Measurements from ENCODE around the gene FAM228A.
"Not testable (repeated sequence)": the region's sequence is repeated elsewhere in the genome, so short reads cannot be mapped to it uniquely, and the experiment has no call there.

The FAM228A gene

DNA sequence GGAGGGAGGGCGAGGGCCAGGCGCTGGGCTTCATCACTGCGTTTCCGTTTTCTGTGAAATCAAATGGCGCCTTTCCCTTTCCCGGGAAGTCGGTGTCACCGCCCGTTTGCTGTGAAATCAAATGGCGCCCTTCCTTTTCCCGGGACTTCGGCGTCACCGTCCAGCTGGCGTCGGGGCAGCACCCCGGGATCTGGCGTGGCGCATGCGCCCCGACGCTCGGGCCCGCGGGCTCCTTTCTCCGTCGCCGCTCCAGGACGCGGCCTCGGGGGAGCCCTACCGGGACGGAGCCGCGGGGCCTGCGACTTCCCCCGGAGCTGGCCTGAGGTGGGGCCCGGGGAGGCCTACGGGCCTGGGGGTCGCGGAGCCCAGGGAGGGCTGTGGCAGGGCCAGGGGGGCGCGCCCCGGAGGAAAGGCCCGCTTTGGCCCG, at the start of gene FAM228A:
Gene FAM228A (plus strand): TSS at position 203 of the 427 bp plus-strand sequence. CDS start 428 bp downstream, outside the sequence.
- no peak for DNase-seq

DNA sequence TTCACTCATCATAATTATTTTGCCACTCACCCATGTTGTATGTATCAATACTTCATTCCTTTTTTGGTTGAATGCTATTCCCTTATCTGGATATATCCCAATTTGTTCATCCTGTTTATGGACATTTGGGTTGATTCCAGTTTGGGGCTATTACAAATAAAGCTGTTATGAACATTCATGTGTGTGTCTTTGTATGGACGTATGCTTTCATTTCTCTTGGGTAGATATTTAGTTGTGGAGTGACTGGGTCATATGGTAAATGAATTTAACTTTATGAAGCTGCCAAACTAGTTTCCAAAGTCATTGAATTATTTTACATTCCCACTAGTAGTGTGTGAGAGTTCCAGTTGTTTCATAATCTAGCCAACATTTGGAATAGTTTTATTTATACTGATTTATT, 48.9 kb upstream of the FAM228A start:
- no peak for DNase-seq

DNA sequence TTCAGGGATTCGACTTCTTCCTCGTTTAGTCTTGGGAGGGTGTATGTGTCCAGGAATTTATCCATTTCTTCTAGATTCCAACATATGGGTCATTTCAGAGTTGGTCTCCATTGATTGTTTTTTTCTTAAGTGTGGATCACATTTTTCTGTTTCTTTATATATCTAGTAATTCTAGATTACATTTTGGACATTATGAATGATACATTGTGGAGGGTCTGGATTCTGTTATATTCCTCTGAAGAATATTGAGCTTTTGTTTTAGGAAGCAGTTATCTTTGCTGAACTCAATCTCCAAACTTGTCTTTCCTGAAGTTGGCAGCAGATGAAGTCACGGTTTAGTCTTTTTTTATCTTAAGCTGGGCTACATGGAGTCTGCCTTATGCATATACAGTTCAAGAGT, 42.3 kb upstream of the FAM228A start:
- no peak for DNase-seq

DNA sequence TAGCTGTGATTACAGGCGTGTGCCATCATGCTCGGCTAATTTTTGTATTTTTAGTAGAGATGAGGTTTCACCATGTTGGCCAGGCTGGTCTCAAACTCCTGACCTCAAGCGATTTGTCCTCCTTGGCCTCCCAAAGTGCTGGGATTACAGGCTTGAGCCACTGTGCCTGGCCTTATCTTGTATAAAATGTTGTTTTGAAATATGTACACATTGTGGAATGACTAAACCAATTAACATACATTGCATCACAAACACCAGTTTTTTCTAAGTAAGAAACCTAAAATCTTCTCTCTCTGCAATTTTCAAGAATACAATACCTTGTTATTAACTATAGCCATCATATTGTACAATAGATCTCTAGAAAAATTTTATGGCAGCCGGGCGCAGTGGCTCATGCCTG, 34.5 kb upstream of the FAM228A start:
- not testable (repeated sequence) for DNase-seq

DNA sequence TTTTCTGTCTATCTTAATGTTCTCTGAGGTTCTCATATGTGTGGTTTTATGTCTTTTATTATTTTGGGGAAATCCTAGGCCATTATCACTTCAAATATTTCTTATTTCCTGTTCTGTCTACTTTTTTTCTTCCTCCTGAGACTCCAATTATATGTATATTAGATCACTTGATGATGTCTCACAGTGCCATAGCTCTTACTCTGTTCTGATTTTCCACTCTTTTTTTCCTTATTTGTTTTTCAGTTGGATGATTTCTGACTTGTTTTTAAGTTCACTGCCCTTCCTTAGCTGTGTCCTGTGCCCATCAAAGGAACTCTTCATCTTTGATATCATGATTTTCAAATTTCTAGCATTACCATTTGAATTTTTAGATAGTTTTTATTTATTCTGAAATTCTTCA, 27.5 kb upstream of the FAM228A start:
- no peak for DNase-seq

DNA sequence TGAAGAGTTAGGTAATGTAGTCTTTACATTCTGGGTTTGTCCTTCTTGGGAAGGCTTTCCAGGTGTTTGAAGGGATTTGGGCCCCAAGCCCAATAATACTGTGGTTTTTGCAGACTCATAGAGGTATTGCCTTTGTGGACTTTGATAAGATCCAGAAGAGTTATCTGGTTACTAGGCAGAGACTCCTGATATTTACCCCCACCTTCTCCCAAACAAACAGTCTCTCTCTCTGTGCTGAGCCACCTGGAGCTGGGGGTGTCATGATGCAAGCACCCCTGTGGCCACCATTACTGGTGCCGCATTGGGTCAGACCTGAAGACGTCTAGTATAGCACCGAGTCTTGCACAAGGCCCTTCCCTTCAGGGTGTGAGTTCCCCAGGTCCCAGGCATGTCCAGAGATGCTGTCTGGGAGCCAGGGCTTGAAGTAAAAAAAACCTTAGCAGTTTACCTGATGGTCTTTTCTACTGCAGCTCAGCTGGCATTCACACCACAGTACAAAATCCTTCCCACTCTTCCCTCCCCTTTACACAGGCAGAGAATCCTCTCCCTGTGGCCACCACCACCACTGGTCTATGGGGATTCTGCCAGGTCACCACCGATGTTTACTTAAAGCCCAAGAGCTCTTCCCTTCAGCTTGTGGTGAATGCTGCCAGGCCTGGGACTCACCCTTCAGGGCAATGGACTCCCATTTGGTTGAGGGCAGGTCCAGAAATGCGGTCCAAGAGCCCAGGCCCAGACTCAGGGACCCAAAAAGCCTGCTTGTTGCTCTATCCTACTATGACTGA, 22.2 kb upstream of the FAM228A start:
- no peak for DNase-seq

DNA sequence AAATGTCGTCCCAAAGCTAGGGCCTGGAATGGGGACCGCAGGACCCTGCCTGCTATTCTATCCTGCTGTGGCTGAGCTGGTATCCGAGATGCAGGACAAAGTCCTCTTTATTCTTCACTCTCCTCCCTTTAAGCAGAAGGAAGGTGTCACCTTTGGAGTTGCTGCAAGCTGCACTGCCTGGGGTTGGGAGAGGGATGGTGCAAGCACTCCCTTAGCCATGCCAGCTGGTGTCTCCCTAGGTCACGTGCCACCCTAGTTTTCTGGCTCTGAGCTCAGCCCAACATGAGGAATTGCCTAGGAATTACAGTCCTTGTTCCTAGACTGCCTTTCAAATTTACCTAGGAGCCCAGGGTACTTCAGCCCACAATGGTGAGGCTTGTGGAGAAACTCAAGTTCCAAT, 21.4 kb upstream of the FAM228A start:
- DNase-seq = no peak

DNA sequence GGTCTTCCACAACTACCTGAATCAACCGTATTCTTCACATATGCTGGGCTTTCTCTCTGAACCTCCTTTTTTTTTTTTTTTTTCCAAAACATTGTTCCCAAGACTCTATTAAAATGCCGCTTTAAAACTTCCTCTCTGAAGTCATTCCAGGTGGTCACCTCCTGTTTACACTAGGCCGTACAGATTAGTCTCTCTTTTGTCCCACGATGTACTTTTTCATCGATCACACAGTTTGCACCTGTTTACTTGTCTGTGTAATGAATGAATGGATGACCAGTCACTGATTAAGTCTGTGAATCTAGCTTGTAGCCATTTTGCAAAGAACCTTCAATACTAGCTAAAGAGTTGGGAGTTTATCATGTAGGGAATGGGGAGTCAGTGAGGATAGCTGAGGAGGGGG, 16.7 kb upstream of the FAM228A start:
- no peak for DNase-seq

DNA sequence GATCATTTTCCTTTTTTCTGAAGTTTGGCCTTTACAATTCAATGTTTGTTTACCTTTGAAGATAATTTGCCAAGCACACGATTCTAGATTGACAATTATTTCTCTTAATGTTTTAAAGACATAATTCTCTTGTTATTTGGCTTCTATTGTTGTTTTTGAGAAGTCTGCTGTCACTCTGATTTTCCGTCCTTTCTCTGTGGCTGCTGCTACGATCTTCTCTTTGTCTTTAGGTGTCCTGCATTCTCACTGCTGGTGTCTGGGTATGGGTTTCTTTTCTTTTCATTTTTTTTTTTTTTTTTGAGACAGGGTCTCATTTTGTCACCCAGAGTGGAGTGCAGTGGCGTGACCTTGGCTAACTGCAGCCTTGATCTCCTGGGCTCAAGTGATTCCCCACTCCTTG, 15.1 kb upstream of the FAM228A start:
- DNase-seq = no peak

DNA sequence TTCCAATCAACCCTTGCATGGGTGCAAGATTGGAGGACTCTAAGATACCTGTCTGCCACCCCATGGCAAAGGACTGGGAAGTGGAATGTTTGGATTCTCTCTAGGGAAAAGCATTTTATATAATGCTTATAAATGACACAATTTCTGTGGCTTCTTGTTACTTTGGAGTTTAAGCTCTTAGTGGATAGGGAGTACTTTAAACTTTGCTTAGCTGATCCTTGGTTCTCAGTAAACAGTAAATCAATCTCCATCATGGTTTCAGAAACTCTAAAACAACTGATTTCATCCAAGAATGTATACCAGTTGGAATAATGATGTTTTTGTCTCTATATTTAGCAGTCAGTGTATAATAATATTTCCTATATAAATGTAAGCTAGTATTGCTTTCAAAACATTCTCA, 14.1 kb upstream of the FAM228A start:
- no peak for DNase-seq

DNA sequence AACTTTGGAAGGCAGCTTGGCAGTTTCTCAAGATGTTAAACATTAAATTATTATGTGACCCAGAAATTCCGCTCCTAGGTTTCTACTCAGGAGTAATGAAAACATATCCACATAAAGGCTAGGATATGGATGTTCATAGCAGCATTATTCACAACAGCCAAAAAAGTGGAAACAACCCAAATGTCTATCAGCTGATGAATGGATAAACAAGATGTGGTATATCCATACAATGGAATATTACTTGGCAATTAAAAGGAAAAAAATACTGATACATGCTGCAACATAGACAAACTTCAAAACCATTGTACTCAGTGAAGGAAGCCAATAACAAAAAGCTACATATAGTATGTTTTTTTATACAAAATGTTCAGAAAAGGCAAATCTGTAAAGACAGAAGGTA, 12.4 kb upstream of the FAM228A start:
- no peak for DNase-seq

DNA sequence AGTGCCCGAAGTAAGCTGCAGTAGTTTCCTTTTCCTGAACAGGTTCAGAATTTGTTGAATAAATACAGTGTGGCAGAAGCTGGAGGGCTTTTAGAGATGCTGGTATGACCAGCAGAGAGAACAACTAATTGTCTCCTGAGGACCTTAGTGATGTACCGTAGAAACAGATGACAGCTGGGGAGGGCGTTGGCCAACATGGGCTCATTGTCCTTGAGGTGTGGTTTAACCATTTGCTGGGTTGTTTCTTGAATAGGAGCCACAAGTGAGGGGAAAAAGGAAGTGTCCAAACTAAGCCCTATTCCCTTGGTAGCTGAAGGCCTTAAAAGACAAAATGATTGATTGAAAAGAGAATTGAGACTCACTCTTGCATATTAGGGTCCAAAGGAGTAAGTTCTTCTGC, 11.7 kb upstream of the FAM228A start:
- no peak for DNase-seq

DNA sequence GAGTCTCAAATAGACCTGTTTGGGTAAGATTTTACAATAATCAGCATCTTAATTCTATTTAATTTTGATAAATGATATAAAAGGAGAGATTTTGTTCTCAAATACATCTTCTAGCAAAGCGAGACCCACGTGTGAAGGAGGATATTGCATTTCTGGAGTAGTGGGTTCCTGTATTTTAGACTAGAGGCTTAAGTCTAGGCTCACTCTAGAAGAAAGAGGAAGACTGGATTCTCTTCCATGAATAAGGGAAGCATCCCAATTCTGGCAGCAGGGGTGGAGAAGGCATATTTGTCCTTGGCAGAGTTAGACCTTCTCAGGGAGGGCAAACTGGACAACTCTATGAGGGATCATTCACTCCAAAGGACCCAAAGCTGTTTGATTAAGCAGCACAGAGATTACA, 11.3 kb upstream of the FAM228A start:
- no peak for DNase-seq

DNA sequence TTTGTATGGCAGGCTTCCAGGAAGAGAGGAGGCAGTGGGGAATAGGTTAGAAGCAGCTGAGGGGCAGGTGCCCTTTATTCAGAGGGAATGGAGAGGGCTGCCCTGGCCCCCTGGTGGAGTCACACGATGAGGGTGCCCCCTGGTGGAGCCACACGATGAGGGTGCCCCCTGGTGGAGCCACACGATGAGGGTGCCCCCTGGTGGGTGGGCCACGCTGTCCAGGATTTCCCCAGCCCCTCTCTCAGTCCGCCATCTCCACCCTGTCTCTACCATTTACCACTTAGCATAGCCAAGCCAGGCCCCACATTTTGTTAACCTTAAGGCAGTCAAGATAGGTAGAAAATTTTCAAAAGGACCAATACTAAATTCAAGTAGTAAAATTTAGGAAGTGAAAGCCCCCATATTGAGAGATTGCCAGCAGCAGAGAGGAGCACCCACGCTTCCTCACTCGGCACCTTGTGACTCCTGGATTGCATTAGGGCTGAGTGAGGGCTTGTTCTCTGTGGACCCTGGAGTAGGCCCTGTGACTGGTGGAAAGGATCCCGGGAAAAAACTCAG, 10.4 kb upstream of the FAM228A start:
- DNase-seq = no peak

DNA sequence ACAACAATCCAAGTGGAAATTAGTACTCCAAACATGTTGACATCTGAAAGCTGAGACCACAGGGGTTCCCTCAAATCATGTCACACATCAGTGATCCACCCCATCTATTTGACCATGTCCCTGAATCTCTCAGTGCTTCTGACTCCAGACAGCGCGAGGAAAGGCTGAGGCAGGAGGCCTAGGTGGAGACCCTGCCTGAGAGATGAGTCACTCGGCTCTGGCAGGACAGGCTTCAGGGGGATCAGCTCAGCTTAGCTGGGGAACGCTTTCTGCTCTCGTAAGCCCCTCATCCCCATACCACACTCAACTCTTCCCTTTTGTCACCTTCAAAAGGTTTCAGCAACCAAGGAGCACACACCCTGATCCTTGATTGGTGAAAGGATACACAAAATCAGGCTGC, 5.8 kb upstream of the FAM228A start:
- DNase-seq = no peak

DNA sequence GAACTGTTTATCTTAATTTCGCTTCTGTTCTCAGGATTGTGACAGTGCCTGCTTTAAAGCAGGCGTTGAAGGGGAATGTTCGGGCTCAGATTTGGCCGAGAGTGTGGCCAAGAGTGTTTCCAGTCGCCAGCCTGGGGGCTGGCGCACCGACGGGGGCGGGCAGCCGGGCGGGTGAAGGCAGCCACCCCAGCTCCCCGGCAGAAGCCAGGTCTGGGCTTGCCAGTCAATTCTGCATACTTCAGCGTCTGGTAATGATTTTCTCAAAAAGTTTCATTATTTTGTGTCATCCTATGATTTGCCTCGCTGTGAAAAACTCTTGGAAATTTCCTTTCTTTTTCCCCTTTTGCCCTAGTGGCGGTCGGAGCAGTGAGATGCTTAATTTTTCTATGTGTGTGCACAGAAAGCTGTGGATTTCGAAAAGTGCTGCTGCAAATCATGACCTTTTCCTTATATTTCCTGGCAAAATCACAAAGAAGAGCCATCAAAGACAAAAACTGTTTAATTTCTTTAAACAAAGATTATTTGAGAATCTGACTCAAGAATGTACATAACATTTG, 856 bp downstream of the FAM228A start:
- DNase-seq = no peak

DNA sequence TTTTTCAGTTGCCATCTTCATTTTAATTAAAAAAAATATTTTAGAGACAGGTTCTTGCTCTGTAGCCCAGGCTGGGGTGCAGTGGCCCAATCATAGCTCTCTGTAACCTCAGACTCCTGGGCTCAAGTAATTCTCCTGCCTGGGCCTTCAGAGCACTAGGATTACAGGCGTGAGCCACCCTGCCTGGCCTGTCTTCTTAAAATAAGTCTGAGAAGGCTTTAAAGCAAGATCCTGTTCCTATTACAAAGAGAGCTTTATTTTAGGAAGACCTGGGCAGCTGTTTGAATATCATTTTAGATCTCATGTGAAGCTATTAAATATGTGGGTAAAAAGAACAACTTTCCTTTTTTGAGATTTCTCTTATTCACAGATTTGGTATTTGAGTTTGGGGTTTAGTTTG, 1.5 kb downstream of the FAM228A start:
- no peak for DNase-seq

DNA sequence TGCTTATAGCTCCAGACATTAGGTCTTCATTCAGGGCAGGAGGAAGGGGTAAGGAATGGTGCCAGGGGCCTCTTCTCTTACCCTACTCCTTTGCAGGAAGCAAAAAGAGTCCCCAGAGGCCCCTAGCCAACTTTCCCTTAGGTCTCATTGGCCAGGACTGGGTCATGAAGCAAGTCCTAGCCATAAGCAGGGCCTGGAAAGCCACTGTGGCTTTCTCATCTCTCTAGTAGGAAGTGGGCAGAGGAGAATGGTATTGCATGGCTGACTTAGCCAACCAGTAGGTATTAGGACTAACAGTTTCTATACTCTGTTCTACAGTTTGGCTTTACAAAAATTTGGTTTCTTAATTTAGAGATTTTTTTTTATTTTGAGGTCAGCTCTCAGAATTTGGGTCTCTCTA, 4.8 kb downstream of the FAM228A start:
- DNase-seq = no peak

DNA sequence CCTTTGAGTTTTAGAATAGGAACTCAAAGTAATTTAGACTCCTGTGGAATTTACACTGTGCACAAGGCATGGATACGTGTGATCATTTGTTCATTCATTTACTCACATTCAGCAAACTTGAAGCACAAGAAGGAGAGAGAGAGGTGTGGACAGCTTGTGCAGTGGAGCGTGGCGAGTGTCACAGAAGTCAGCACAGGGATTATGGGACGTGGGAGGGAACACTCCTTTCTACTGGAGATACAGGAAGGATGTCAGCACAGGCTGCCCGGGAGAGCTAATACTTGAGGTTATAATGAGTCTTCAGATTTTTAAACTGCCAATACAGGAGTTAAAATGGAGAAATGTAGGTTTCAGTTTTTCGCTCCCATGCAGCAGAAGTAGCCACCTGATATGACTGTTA, 7.0 kb downstream of the FAM228A start:
- DNase-seq = no peak

DNA sequence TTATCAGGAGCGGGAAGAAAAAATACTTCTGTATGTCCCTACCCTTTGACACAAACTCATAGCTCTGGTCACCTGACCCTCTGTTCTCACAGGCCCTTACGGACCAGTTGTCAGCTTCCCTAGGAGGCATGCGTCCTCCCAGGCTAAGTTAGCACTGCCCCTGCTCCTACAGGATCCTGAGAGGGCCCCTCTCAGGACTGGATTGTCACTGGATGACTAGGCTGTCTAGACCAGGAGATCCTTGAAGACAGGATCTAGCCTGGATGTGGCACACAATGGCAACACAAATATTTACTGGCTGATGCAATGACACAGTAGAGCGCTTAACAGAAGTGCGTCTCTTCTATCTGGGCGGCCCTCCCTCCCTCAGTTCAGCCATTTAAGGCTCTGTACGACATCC, 7.7 kb downstream of the FAM228A start:
- no peak for DNase-seq

DNA sequence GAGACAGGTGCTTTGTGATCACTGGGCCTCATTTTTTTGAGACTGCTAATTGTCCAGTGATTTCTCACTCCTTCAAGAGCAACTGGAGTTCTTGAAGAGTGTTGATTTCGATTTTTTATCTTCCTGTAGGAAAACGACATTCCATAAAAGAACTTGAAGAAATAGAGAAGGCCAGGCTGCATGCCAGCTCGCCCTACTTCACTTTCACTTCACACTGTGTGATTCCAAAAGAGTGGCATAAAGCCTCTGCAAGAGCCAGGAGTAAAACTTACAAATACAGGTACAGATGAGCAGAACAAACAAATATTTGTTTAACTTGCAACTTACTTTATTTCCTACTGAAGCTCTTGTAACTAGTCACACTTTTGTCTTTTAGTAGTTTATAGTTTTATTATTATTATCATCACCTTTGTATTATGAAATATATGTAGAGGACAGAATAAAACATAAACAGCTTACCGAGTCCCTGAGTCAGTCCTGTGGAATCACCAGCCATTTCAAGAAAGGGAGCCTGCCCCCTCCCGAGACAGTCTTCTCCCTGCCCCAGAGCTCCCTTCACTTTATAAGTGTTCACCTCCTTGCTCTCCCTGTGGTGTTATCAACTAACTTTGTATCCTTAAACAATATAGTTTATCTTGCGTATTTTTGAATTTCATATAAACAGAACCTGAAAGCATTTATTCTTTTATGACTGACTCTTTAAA, 8.7 kb downstream of the FAM228A start:
- DNase-seq = no peak

DNA sequence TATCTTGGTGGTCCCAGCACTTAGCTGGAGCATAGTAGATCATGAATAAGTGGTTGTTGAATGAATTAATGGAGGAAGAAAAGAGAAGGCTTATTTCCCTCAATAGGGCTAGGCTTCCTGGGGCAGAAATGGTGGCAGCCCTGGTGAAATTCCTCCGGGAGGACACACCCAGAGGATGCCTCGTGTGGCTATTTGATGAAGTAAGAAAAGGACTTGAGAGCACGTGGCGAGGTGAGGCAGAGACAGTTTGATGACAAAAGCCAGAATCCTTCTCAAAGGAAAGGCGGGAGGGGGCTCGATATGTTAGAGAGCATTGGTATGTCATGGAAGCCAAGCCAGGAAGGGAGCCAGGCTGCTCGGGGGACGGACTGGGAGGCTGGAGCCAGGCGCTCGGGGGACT, 14.7 kb downstream of the FAM228A start:
- DNase-seq = no peak

DNA sequence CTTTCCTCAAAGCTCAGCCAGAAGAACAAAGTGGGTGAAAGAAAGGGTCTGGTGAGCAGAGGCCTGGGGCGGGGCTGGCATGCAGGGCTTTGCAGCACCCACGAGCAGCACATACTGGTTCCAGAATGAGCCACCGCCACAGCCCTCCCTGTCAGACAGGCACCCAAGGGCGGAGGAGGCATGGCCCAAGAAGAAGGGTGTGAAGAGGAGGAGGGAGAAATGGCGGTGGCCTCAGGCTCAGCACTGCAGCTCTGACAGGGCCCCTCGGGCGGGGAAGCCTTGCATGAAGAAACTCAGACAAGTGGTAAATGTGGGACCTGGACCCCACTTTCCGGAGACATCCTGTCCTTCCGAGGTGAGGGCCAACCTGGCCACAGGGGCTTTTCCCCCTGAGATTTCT, 15.7 kb downstream of the FAM228A start:
- no peak for DNase-seq

DNA sequence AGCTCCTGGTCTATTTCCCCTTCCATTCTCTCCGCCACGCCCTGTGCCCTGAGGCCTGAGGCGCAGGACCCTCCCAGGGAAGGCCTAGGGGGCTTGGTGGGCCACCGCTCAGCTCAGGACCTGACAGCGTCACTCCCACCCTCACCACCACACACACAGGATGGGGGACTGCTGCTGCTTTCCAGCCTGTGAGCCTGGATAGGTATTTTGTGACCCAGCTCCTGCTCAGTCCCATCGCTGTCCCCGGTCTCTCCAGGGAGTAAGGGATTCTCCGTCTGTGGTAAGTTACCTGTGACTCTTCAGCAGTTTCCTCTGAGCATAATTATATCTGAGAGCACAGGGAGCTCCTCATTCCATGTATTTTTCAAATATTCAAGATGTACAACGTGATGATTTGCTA, 16.3 kb downstream of the FAM228A start:
- no peak for DNase-seq

All from T1000 (cell line).